Neuronal stem cell (in vitro differentiated cells): ENCODE measurements around the gene SYN1.

Experiments used
- DNase-seq: peaks from one replicate; pipeline ENCODE4 v3.0.0-alpha.2; 2013; ENCODE audit warnings: low spot score
- H2AFZ ChIP-seq: one replicate; pipeline ENCODE4 v1.6.1; 2013; ENCODE audit warnings: mild to moderate bottlenecking, low read length, inconsistent platforms
- H2AK5ac ChIP-seq: 2 replicates; pipeline ENCODE4 v1.6.1; 2013; ENCODE audit warnings: low read depth, mild to moderate bottlenecking, inconsistent platforms, low read length, moderate library complexity, mixed read lengths
- H2BK120ac ChIP-seq: 2 replicates; pipeline ENCODE4 v1.6.1; 2013; ENCODE audit warnings: low read depth, mild to moderate bottlenecking, inconsistent platforms, low read length, moderate library complexity, mixed read lengths
- H2BK12ac ChIP-seq: one replicate; pipeline ENCODE4 v1.6.1; 2013; ENCODE audit warnings: low read length, inconsistent platforms
- H2BK15ac ChIP-seq: 2 replicates; pipeline ENCODE4 v1.6.1; 2013; ENCODE audit warnings: mild to moderate bottlenecking, low read length, inconsistent platforms, mixed read lengths
- H2BK5ac ChIP-seq: one replicate; pipeline ENCODE4 v1.6.1; 2013; ENCODE audit warnings: inconsistent platforms, mild to moderate bottlenecking, low read length, moderate library complexity
- H3K14ac ChIP-seq: one replicate; pipeline ENCODE4 v1.6.1; 2013; ENCODE audit warnings: low read length, inconsistent platforms
- H3K18ac ChIP-seq: 2 replicates; pipeline ENCODE4 v1.6.1; 2013; ENCODE audit warnings: low read length, inconsistent platforms
- H3K23ac ChIP-seq: 2 replicates; pipeline ENCODE4 v1.6.1; 2013; ENCODE audit warnings: low read depth, mild to moderate bottlenecking, mixed read lengths, low read length, inconsistent platforms; ENCODE audit not compliant: poor library complexity
- H3K27ac ChIP-seq: replicated peaks from 3 replicates; pipeline ENCODE4 v1.5.1; 2013; ENCODE audit warnings: low read length, inconsistent platforms
- H3K27me3 ChIP-seq, 3 experiments: 2 replicates each; pipeline ENCODE4 v1.6.1; 2013; ENCODE audit warnings: low read length in 3 of 3, mild to moderate bottlenecking in 2 of 3, inconsistent platforms in 1 of 3, low read depth in 1 of 3, mixed read lengths in 1 of 3, moderate library complexity in 1 of 3; ENCODE audit not compliant: control insufficient read depth in 3 of 3, insufficient read depth in 3 of 3
- H3K36me3 ChIP-seq, 2 donors: replicated peaks in 1 of 2; 2 replicates each; pipeline ENCODE4 v1.6.1; 2013; ENCODE audit warnings: low read length in 2 of 2; ENCODE audit not compliant: control insufficient read depth in 2 of 2, insufficient read depth in 2 of 2
- H3K4ac ChIP-seq: 2 replicates; pipeline ENCODE4 v1.6.1; 2013; ENCODE audit warnings: inconsistent platforms, mild to moderate bottlenecking, low read length, moderate library complexity
- H3K4me1 ChIP-seq, 2 donors: 1 replicate in 1 of 2; 2 replicates in 1 of 2; pipeline ENCODE4 v1.6.1; 2013; ENCODE audit warnings: low read length in 2 of 2, low read depth in 1 of 2; ENCODE audit not compliant: control insufficient read depth in 2 of 2, insufficient read depth in 1 of 2
- H3K4me2 ChIP-seq: one replicate; pipeline ENCODE4 v1.6.1; 2013; ENCODE audit warnings: mild to moderate bottlenecking, low read length, inconsistent platforms; ENCODE audit not compliant: insufficient read depth, poor library complexity, severe bottlenecking
- H3K4me3 ChIP-seq, 2 donors: 2 replicates each; pipeline ENCODE4 v1.5.1; 2013; ENCODE audit warnings: low read length in 2 of 2, mild to moderate bottlenecking in 2 of 2, inconsistent platforms in 1 of 2, moderate library complexity in 1 of 2
- H3K79me1 ChIP-seq: one replicate; pipeline ENCODE4 v1.6.1; 2013; ENCODE audit warnings: low read depth, mild to moderate bottlenecking, inconsistent platforms, low read length, moderate library complexity
- H3K9ac ChIP-seq: one replicate; pipeline ENCODE4 v1.6.1; 2013; ENCODE audit warnings: mild to moderate bottlenecking, low read depth, low read length, inconsistent platforms; ENCODE audit not compliant: poor library complexity
- H3K9me3 ChIP-seq, 2 donors: replicated peaks in 1 of 2; 2 replicates each; pipeline versions ENCODE3 to v1.6.1; 2013; ENCODE audit warnings: low read length in 2 of 2, mild to moderate bottlenecking in 2 of 2, inconsistent platforms in 1 of 2, low read depth in 1 of 2, mixed read lengths in 1 of 2, moderate library complexity in 1 of 2; ENCODE audit not compliant: control insufficient read depth in 2 of 2, insufficient read depth in 1 of 2
- H4K8ac ChIP-seq: one replicate; pipeline ENCODE4 v1.6.1; 2013; ENCODE audit warnings: low read depth, mild to moderate bottlenecking, inconsistent platforms, low read length, moderate library complexity
- H4K91ac ChIP-seq: one replicate; pipeline ENCODE4 v1.6.1; 2013; ENCODE audit warnings: low read length, low read depth, mild to moderate bottlenecking, inconsistent platforms; ENCODE audit not compliant: poor library complexity
- WGBS, 2 donors: extraction: QIAGEN DNeasy Blood & Tissue Kit; methylation state at CpG; one replicate each; pipeline ENCODE4 v1.1.7; 2013; ENCODE audit warnings: missing lambda C conversion rate in 2 of 2, mixed read lengths in 1 of 2; ENCODE audit not compliant: insufficient read length in 2 of 2, insufficient replicate concordance in 1 of 2; ENCODE audit errors: extremely low coverage in 2 of 2; 5-methylcytosine and 5-hydroxymethylcytosine counted together

Gene SYN1

DNA sequence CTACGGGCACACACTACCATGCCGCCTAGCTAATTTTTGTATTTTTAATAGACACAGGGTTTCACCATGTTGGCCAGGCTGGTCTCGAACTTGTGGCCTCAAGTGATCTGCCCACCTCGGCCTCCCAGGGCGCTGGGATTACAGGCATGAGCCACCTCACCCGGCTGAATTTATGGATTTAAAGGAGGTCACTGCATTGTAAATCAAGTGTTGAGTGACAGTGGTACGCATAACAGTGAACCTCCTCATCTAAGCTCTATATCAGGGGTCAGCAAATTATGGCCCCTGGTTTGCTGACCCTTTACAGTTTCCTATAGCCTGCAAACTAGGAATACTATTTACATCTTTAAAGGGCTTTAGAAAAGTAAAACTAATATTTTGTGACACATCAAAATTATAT lies 41.9 kb upstream of the SYN1 start:
- Histone ChIP-seq H4K91ac (no peak overlapping the region), H2BK15ac (no peak overlapping the region), H3K9ac (no peak overlapping the region), H3K27me3 (no peaks in the 10 kb centered on the region), H3K23ac (no peak overlapping the region), H2BK12ac (no peak overlapping the region), H3K4me3 (no peak overlapping the region), H3K18ac (no peak overlapping the region), H3K4me2 (no peak overlapping the region), H2AFZ (no peak overlapping the region), H2AK5ac (no peak overlapping the region), H3K4me1 (no peaks in the 10 kb centered on the region), H3K27ac (no peak overlapping the region), H3K36me3 (peaks cover 7 to 13% of the 10 kb centered on the region in 2 donors), H2BK5ac (no peak overlapping the region), H3K79me1 (no peaks in the 10 kb centered on the region), H3K4ac (no peak overlapping the region), H4K8ac (no peak overlapping the region), H3K9me3 (no peaks in the 10 kb centered on the region), H2BK120ac (no peak overlapping the region), H3K14ac (no peak overlapping the region)
- no peak for DNase-seq
- no CpG with 5 or more reads among the region's 7 CpGs for WGBS, 2 donors

DNA sequence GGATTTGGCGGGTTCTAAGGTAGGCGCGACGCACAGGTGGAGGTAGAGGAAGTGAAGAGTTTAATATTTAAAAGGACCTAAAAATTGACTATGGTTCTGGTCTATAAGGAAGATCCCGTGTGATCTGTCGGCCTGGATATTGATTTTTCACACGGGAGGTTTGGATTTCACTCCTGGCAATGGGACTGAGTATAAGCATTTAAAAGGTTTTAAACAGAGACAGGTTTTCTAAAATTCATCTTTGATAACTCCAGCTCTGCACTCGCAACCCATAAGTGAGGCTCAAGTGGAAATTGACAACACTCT lies 39.7 kb upstream of the SYN1 start:
- Histone ChIP-seq H3K4ac (no peak overlapping the region), H3K27ac (no peak overlapping the region), H3K9ac (no peak overlapping the region), H2BK120ac (no peak overlapping the region), H2BK15ac (no peak overlapping the region), H4K91ac (no peak overlapping the region), H2BK5ac (no peak overlapping the region), H3K36me3 (peaks cover 12 to 30% of the 10 kb centered on the region in 2 donors), H3K23ac (no peak overlapping the region), H3K4me2 (peak overlapping the region; percentile 45), H3K18ac (no peak overlapping the region), H3K79me1 (no peaks in the 10 kb centered on the region), H4K8ac (no peak overlapping the region), H3K4me1 (no peaks in the 10 kb centered on the region), H3K14ac (no peak overlapping the region), H3K4me3 (peak overlapping the region in 1 of 2 donors; percentile 64), H3K9me3 (no peaks in the 10 kb centered on the region), H2BK12ac (no peak overlapping the region), H2AFZ (peak overlapping the region; percentile 88), H3K27me3 (no peaks in the 10 kb centered on the region), H2AK5ac (no peak overlapping the region)
- no peak for DNase-seq
- WGBS, 2 donors, result no CpG with 5 or more reads among the region's 8 CpGs

DNA sequence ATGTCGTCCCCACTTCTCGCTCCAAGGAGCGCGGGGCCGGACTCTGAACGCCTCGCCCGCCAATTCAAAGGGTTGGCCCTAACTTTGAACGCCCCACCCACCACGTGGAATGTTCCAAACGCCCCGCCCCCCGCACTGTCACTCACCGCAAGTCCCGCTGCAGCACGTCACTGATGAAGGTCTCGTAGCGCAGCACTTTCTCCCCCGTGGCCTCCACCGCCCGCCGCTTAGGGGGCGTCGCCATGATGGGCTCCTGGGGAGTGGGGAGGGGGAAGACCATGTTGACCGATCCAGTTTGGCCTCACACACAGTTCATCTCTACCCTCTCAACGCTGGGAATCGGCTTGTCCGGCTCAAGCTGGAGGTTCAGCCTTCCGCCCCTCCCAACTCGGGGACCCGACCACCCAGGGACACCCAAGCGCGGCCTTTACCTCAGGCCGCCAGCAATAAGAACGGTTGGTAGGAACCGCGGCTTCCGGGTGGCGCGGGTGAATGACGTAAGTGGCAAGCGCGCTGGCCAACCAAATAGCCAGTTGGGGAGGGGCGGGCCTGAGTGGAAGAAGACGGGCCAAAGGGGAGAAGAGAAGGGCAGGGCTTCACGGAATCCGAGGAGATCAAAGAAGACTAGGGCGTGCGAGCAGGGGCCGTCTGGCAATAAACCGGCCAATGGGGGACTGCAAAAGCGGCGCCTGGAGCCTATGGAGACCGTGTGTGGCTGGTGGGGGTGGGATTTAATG lies 39.2 kb upstream of the SYN1 start, which contains the start of gene UXT:
UXT (minus strand) TSS at position 497 of the 737 bp plus-strand sequence; CDS start at position 244, 253 bp downstream.
- no peak within 1 kb of the TSS for H3K14ac ChIP-seq

DNA sequence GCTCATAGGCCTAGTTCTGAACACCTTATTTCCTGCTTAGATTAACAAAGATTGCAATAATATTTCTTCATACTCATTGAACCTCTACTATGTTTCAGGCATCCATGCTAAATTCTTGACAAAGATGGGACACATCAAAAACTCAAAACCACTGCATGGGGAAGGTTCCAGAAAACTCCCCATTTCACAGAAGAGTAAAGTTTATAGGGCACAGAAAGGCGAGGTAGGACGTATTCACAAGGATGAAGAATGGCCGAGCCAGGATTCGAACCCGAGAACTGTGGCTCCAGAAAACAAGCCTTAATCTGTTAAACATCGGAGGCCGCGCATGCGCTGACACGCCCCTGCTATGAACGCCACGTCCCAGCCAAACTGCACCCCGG lies 38.6 kb upstream of the SYN1 start:
- no peak overlapping the region for H4K91ac ChIP-seq
- H3K27me3 ChIP-seq, result peaks cover 0 to 3% (median 0%) of the 10 kb centered on the region in 3 experiments
- no peak overlapping the region for H2BK12ac ChIP-seq
- no peak overlapping the region for H3K18ac ChIP-seq
- no peak overlapping the region for H3K9ac ChIP-seq
- H3K4me1 ChIP-seq, result no peaks in the 10 kb centered on the region
- H3K27ac ChIP-seq, result peak overlapping the region; percentile 92
- no peak overlapping the region for H4K8ac ChIP-seq
- H3K4me2 ChIP-seq, result peak overlapping the region; percentile 45
- no peak for DNase-seq
- H2AFZ ChIP-seq, result peak overlapping the region; percentile 88
- no peak overlapping the region for H2BK15ac ChIP-seq
- H3K14ac ChIP-seq, result no peak overlapping the region
- H3K4ac ChIP-seq, result no peak overlapping the region
- peaks cover 12 to 37% of the 10 kb centered on the region in 2 donors for H3K36me3 ChIP-seq
- peak overlapping the region; percentile 64 to 94 for H3K4me3 ChIP-seq
- no peak overlapping the region for H2BK120ac ChIP-seq
- H3K9me3 ChIP-seq, result no peaks in the 10 kb centered on the region
- WGBS, 2 donors, result no CpG with 5 or more reads among the region's 13 CpGs
- H3K23ac ChIP-seq, result no peak overlapping the region
- H2AK5ac ChIP-seq, result no peak overlapping the region
- H3K79me1 ChIP-seq, result no peaks in the 10 kb centered on the region
- H2BK5ac ChIP-seq, result no peak overlapping the region

More for the DNA sequence above, 39.2 kb upstream of the SYN1 start, which contains the start of gene UXT:
- Histone ChIP-seq H2BK15ac (no peak within 1 kb of the TSS), H3K4ac (no peak within 1 kb of the TSS), H3K36me3 (peaks cover 12 to 31% of the 10 kb centered on the region in 2 donors), H3K9ac (no peak within 1 kb of the TSS), H4K8ac (no peak within 1 kb of the TSS), H2BK120ac (no peak within 1 kb of the TSS), H3K79me1 (no peaks in the 10 kb centered on the region), H2AFZ (peak within 1 kb of the TSS; percentile 88), H2AK5ac (no peak within 1 kb of the TSS), H2BK5ac (no peak within 1 kb of the TSS), H3K27ac (peak within 1 kb of the TSS; percentile 92), H3K4me1 (no peaks in the 10 kb centered on the region), H4K91ac (no peak within 1 kb of the TSS), H3K9me3 (no peaks in the 10 kb centered on the region), H3K23ac (no peak within 1 kb of the TSS), H2BK12ac (no peak within 1 kb of the TSS), H3K27me3 (no peaks in the 10 kb centered on the region), H3K4me3 (peak within 1 kb of the TSS; percentile 64 to 94), H3K18ac (peak within 1 kb of the TSS; percentile 80), H3K4me2 (peak within 1 kb of the TSS; percentile 45)
- no CpG with 5 or more reads among the region's 54 CpGs for WGBS, 2 donors
- peak; percentile 87 for DNase-seq
